SKM-1 (cell line): ENCODE results near the gene RNU5D-1.

Experiments
- DNase-seq: peaks from one replicate; lab custom pipeline; 2025; ENCODE audit not compliant: unreplicated experiment; lab: John Stamatoyannopoulos, UW

The RNU5D-1 gene

DNA sequence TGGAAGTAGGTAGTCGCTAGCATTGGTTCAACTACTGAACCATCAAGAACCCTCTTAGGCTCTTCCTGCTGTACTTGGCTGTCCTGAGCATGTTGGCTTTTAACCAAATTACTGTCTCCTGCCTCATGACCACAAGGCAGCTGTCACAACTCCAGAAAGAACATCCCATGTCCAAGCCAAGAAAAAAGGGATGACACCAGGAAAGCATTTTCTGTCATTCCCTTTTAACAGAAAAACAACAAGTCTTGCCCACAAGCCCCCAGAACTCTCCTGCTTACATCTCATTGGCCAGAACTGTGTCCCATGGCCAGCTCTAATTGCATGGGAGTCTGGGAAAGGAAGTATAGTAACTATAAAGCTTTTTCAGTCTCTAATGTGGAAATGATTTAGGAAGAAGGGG is 2.4 kb upstream of the RNU5D-1 start:
- DNase-seq: no peak

DNA sequence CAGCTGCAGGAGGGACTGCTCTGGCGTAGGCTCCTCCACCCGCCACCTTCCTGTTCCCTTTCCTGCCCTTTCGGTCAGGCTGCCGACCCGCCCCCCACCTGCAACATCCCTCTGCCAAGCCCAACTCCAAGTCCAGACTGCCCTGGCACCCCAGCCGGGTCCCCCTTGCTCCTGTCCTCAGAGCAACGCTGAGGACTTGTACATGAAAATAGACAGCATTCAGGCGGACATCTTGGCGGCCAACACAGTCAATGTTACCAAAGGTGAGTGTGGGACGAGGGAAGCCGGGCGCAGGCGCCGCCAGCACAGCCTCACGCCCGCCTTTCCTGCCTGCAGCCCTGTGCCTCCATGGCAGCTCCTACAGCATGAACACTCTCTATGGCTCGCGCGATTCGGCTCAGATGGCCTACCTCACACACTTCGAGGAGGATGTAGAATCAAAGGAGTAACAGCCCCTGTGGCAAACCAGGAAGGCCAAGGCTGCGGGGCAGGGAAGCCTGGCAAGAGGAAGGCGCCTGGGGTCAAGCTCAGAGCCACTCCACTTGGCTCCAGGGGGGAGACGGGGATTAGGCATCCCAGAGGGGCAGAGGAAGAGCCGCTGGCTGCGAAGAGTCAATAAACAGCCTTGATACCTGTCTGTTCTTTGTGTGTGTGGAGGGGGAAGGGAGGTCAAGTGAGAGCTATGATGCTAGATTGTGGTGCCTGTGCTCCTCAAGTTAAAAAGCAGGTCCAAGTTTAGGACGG is 5.8 kb downstream of the RNU5D-1 start:
- DNase-seq: no peak

DNA sequence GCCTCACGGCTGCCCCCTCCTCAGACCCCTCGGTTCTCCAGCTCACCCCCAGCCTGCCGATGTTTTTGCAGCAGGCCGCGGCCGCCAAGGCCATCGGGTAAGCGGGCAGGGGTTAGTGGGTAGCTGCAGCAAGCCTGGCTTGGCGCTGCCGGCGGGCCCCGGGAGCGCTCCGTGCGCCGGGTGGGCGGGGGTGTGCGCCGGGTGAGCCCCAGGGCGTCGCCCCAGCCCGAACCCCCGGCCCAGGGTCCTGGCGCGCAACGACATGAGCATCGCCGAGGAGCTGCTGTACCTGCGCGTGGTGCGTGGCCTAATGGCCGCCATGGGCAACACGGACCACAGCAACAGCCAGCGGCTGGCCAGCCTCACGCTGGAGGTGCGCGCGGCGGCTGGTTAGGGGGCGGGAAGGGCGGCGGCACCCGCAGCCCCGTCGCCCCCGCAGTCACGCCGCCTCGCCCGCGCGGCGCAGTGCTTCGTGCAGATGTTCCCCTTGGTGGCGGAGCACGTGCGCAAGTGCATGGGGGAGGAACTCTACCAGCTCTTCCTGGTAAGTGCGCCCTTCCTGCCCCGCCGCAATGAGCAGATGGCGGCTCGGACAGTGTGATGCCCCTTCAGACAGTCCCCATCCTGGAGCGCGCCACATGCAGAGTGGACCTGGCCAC is 6.5 kb downstream of the RNU5D-1 start:
- DNase-seq: no peak

DNA sequence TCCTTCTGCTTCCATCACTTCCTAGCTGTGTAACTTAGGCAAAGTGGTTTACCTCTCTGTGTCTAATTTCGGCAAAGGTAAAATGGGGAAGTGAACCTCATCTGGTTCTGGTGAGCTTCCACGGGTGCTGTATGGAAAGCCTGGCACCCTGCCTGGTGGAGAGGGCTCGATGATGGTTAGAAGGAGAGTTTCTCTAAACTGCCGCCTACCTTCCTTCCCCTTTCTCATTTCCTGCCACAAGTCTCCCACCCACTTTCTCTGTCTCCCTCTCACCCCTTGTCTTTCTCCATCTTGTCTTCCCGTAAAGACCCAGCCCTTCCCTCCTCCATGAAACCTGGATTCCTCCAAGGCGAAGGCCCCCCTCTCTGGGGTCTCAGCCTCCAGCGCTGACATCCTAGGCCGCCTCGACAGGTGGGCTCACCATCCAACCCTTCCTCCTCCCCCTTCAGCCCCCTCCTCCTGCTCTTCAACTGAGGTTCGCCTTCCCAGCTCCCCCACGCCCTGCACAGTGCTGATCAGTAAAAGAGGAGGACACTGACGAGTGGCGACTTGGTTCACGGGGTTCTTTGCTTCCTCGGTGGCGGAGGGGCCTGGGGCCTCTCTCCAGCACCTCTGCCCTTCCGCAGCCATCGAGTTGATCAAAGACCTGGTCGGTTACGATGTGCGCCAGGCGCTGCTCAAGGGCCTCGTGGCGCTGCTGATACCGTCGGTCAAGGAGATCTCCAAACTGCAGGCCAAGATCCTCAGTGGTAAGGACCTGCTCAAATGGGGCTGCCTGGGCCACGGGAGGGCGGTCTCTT is 7.3 kb downstream of the RNU5D-1 start:
- DNase-seq: peak; percentile 93

GRCh38 chr1:44723064-44723463 is 7.9 kb downstream of the RNU5D-1 start:
- no peak for DNase-seq

GRCh38 chr1:44721485-44722361 is 9.2 kb downstream of the RNU5D-1 start:
- DNase-seq: peak; percentile 98

- no peak for DNase-seq
Measured at GRCh38 chr1:44720281-44720680, 10.7 kb downstream of the RNU5D-1 start.

- no peak for DNase-seq
Measured at GRCh38 chr1:44719318-44719717, 11.7 kb downstream of the RNU5D-1 start.

DNA sequence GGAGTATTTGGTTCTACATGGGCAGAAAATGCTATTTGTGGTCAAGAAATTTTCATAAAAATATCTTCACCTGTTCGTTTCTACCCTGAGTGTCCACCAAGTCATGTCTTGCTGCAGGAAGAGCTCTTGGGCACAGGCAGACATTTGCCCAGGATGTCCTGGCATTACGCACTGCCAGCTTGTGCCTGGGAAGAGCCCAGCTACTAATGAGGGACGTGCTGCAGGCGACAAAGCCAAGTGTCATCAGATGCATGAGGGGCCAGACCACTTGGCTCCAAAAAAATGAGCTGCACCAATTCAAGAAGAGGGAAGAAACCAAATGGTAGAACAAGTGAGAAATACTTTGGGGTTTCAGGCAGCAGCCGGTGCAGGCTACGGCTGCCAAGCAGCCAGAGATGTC is 12.9 kb downstream of the RNU5D-1 start:
- DNase-seq: no peak

DNA sequence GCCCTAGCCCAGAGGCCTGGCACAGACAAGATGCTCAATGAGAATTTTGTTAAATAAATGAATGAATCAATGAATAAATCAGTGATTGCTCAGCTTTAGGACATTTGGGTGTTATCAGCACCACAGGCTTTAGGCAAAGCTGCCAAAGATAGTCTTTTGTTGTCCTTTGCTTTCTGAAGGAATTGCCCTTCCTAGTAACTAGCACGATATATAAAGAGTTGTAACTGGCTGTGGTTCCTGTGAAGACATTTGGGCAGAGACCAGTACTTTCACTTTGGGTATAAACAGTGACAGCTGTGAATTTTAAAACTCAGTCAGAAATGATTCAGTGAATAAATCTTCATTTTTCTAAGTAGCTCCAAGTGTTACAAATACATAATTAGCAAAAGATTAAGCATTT is 13.3 kb downstream of the RNU5D-1 start:
- no peak for DNase-seq

GRCh38 chr1:44717156-44717555 is 13.8 kb downstream of the RNU5D-1 start:
- DNase-seq: no peak

GRCh38 chr1:44714944-44715571 is 15.9 kb downstream of the RNU5D-1 start:
- peak; percentile 71 for DNase-seq

GRCh38 chr1:44714532-44714931 is 16.4 kb downstream of the RNU5D-1 start:
- no peak for DNase-seq

- no peak for DNase-seq
Measured at GRCh38 chr1:44713321-44713781, 17.6 kb downstream of the RNU5D-1 start.

GRCh38 chr1:44707959-44708831 is 22.8 kb downstream of the RNU5D-1 start:
- DNase-seq: peak; percentile 70

DNA sequence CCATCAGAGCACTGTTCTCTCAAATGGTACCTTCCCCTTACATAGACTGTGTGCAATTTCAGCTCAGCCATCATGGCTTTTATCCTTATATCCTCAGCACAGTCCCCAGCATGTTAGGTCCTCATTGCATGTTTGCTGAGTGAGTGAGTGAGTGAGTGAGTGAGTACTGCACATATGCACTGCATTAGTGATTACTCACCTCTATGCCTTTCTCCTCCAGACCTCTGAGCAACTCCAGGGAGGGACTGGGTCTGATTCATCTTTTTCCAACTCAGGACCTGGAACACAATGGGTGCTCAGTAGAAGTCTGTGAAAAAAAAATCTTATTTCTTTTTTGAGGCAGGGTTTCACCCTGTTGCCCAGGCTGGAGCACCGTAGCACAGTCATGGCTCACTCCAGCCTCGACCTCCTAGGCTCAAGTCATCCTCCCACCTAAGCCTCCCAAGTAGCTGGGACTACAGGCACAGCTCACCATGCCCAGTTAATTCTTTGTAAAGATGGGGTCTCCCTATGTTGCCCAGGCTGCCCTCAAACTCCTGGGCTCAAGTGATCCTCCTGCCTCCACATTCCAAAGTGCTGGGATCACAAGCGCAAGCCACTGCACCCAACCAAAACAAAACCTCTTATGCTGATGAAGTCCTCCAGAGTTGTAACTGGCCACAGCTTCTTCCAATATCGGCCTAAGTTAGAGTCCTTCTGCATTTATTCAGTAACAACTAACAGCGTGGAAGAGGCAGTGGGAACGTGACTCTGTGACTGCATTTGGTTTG is 23.7 kb downstream of the RNU5D-1 start:
- DNase-seq: no peak

GRCh38 chr1:44705938-44706337 is 25.0 kb downstream of the RNU5D-1 start:
- DNase-seq: no peak

- DNase-seq: no peak
Measured at GRCh38 chr1:44705470-44705869, 25.5 kb downstream of the RNU5D-1 start.

DNA sequence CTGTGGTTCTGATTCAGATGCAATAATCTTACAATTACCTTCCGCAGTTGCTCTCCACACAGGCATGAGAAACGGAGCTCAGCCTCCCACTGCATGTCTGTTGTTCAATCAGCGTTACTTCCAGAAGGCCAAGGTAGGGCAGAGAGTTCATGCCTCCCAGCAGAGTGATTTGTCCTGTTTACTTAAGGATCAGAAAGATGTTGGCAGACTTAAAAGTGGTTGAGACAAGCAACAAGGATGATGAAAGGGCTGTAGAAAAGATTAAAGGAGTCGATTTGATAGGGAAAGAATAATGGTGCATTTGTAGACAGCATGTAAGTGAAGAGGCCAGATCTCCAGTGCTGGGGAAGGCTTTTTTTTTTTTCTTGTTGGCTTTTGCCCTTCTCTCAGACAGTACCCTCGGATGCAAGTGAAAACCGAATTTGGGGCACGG is 29.8 kb downstream of the RNU5D-1 start:
- DNase-seq: no peak
